Activated CD4-positive, alpha-beta T cell treated with anti-CD3 and anti-CD28 coated beads, Interleukin-2, amount 10 ng/mL, durations not matched to agents 7 days and 5 days (primary cell): ENCODE measurements around the gene MRTFA. TPM values are rescaled to one million over a fixed set of nuclear protein-coding genes. Genes with fewer than 3 reads are reported as not detected.
"Not testable (repeated sequence)": the region's sequence is repeated elsewhere in the genome, so short reads cannot be mapped to it uniquely, and the experiment has no call there.

Source experiments
- CTCF ChIA-PET: fragments of 350-600 bp; sonication (Branson Sonifier 250); formaldehyde crosslinking; loops from one replicate; lab custom pipeline; 2021; ENCODE audit warnings: antibody characterized with exemption; lab: Charles Lee
- POLR2A ChIA-PET: fragments of 350-600 bp; sonication (Branson Sonifier 250); formaldehyde crosslinking; loops from one replicate; lab custom pipeline; 2021; ENCODE audit warnings: antibody characterized with exemption; lab: Charles Lee
- DNase-seq: peaks from one replicate; pipeline ENCODE4 v3.0.0-alpha.2; 2020
- H3K27ac Mint-ChIP-seq: one replicate; pipeline ENCODE4 v1.8.0; 2021; ENCODE audit warnings: mild to moderate bottlenecking, moderate library complexity, mixed read lengths
- H3K27me3 Mint-ChIP-seq: one replicate; pipeline ENCODE4 v1.8.0; 2021; ENCODE audit warnings: mixed read lengths
- H3K36me3 Mint-ChIP-seq: one replicate; pipeline ENCODE4 v1.8.0; 2021; ENCODE audit warnings: low read depth, mixed read lengths
- H3K4me1 Mint-ChIP-seq: one replicate; pipeline ENCODE4 v1.8.0; 2021; ENCODE audit warnings: mixed read lengths
- H3K4me3 Mint-ChIP-seq: one replicate; pipeline ENCODE4 v1.8.0; 2021; ENCODE audit warnings: mild to moderate bottlenecking, moderate library complexity, mixed read lengths
- H3K9me3 Mint-ChIP-seq: one replicate; pipeline ENCODE4 v1.8.0; 2021; ENCODE audit warnings: mixed read lengths
- total RNA-seq, 2 experiments: library from RNA; stranded (reverse); gene quantifications; one replicate each; pipeline ENCODE4 v1.2.3, GENCODE V29; 2021

MRTFA gene
- total RNA-seq, 2 experiments from 2014 or later, result 61.9 to 71.1 TPM

- H3K27me3 Mint-ChIP-seq, result no peaks in the 10 kb centered on the region
- CTCF ChIA-PET, result interaction anchor here (0.9 to 2.6 kb wide), 4 partner anchors 10 to 112 kb away, joined by 4 to 16 read pairs (median 5); partner anchors contain the start of gene MRTFA
- H3K4me3 Mint-ChIP-seq, result peak overlapping the region; percentile 74
- POLR2A ChIA-PET, result interaction anchor here (1.4 kb wide), 1 partner anchor 108 kb away, joined by 3 read pairs; no protein-coding TSS in a partner anchor
- DNase-seq, result no peak
- no peaks in the 10 kb centered on the region for H3K9me3 Mint-ChIP-seq
- peak overlapping the region; percentile 85 for H3K27ac Mint-ChIP-seq
- H3K4me1 Mint-ChIP-seq, result peaks cover 57% of the 10 kb centered on the region
- H3K36me3 Mint-ChIP-seq, result peaks cover 15% of the 10 kb centered on the region
These were observed 101.9 kb downstream of the MRTFA start for GRCh38 chr22:40534379-40535188.

GRCh38 chr22:40533712-40534378, 102.7 kb downstream of the MRTFA start:
- ChIA-PET POLR2A (interaction anchor here (1.4 to 2.3 kb wide), 2 partner anchors 103 to 108 kb away, joined by 3 to 5 read pairs; partner anchors contain the start of gene MRTFA), CTCF (interaction anchor here (0.6 to 2.6 kb wide), 8 partner anchors 10 to 257 kb away, joined by 4 to 16 read pairs (median 5); partner anchors contain the start of gene MRTFA)
- H3K27ac Mint-ChIP-seq, result peak overlapping the region; percentile 85

GRCh38 chr22:40531951-40532900, 104.3 kb downstream of the MRTFA start:
- peaks cover 64% of the 10 kb centered on the region for H3K4me1 Mint-ChIP-seq
- POLR2A ChIA-PET, result interaction anchor here (0.7 to 2.3 kb wide), 2 partner anchors 10 to 105 kb away, joined by 3 to 5 read pairs; partner anchors contain the start of gene MRTFA
- no peaks in the 10 kb centered on the region for H3K27me3 Mint-ChIP-seq
- DNase-seq, result no peak
- CTCF ChIA-PET, result interaction anchor here (0.5 to 2.6 kb wide), 9 partner anchors 8 to 731 kb away, joined by 3 to 16 read pairs (median 4); partner anchors contain the start of gene MRTFA
- H3K4me3 Mint-ChIP-seq, result peak overlapping the region; percentile 74
- H3K9me3 Mint-ChIP-seq, result no peaks in the 10 kb centered on the region
- H3K27ac Mint-ChIP-seq, result peak overlapping the region; percentile 62
- peaks cover 16% of the 10 kb centered on the region for H3K36me3 Mint-ChIP-seq

More at GRCh38 chr22:40533712-40534378, 102.7 kb downstream of the MRTFA start:
- peak; percentile 78 for DNase-seq
- peaks cover 57% of the 10 kb centered on the region for H3K4me1 Mint-ChIP-seq
- peak overlapping the region; percentile 74 for H3K4me3 Mint-ChIP-seq
- H3K27me3 Mint-ChIP-seq, result no peaks in the 10 kb centered on the region
- H3K9me3 Mint-ChIP-seq, result no peaks in the 10 kb centered on the region
- peaks cover 15% of the 10 kb centered on the region for H3K36me3 Mint-ChIP-seq

- H3K36me3 Mint-ChIP-seq, result peaks cover 14% of the 10 kb centered on the region
- H3K27ac Mint-ChIP-seq, H3K27me3 Mint-ChIP-seq, POLR2A ChIA-PET, H3K4me3 Mint-ChIP-seq, DNase-seq, H3K9me3 Mint-ChIP-seq: not testable (repeated sequence)
- H3K4me1 Mint-ChIP-seq, result peaks cover 76% of the 10 kb centered on the region
- CTCF ChIA-PET, result interaction anchor here (0.6 to 1.0 kb wide), 4 partner anchors 10 to 859 kb away, joined by 3 to 4 read pairs (median 3); no protein-coding TSS in a partner anchor
These were observed 106.1 kb downstream of the MRTFA start for GRCh38 chr22:40530391-40530790.

- DNase-seq, result no peak
- H3K9me3 Mint-ChIP-seq, result no peaks in the 10 kb centered on the region
- H3K4me3 Mint-ChIP-seq, result no peak overlapping the region
- H3K27ac Mint-ChIP-seq, result no peak overlapping the region
- peaks cover 72% of the 10 kb centered on the region for H3K4me1 Mint-ChIP-seq
- no peaks in the 10 kb centered on the region for H3K27me3 Mint-ChIP-seq
- ChIA-PET POLR2A (no interaction called here), CTCF (interaction anchor here (0.6 to 0.9 kb wide), 2 partner anchors 10 to 860 kb away, joined by 3 to 4 read pairs; no protein-coding TSS in a partner anchor)
- H3K36me3 Mint-ChIP-seq, result peaks cover 14% of the 10 kb centered on the region
These were observed 106.7 kb downstream of the MRTFA start for GRCh38 chr22:40529821-40530220.

GRCh38 chr22:40526960-40527359, 109.6 kb downstream of the MRTFA start:
- Mint-ChIP-seq H3K9me3 (no peaks in the 10 kb centered on the region), H3K4me1 (peaks cover 53% of the 10 kb centered on the region), H3K4me3 (no peak overlapping the region), H3K27me3 (no peaks in the 10 kb centered on the region), H3K36me3 (peaks cover 10% of the 10 kb centered on the region), H3K27ac (no peak overlapping the region)
- no peak for DNase-seq
- CTCF ChIA-PET, result interaction anchor here (0.5 to 1.9 kb wide), 2 partner anchors 13 to 90 kb away, joined by 3 to 4 read pairs; no protein-coding TSS in a partner anchor
- POLR2A ChIA-PET, result interaction anchor here (0.6 to 0.7 kb wide), 2 partner anchors 108 to 1334 kb away, joined by 3 to 4 read pairs; no protein-coding TSS in a partner anchor

- Mint-ChIP-seq H3K27me3 (no peaks in the 10 kb centered on the region), H3K36me3 (peaks cover 5% of the 10 kb centered on the region), H3K9me3 (no peaks in the 10 kb centered on the region), H3K27ac (no peak overlapping the region), H3K4me3 (no peak overlapping the region), H3K4me1 (peaks cover 42% of the 10 kb centered on the region)
- ChIA-PET POLR2A (interaction anchor here (0.8 kb wide), 1 partner anchor 120 kb away, joined by 3 read pairs; no protein-coding TSS in a partner anchor), CTCF (interaction anchor here (0.6 to 2.8 kb wide), 16 partner anchors 8 to 375 kb away, joined by 3 to 16 read pairs (median 4); partner anchors contain the start of gene MRTFA)
- DNase-seq, result peak; percentile 76
These were observed 111.2 kb downstream of the MRTFA start for GRCh38 chr22:40525250-40525884.

GRCh38 chr22:40524392-40525249, 111.9 kb downstream of the MRTFA start:
- H3K27me3 Mint-ChIP-seq, result no peaks in the 10 kb centered on the region
- ChIA-PET POLR2A (interaction anchor here (0.6 to 0.8 kb wide), 2 partner anchors 121 to 122 kb away, joined by 3 to 14 read pairs; no protein-coding TSS in a partner anchor), CTCF (interaction anchor here (0.6 to 2.8 kb wide), 16 partner anchors 9 to 194 kb away, joined by 3 to 16 read pairs (median 4); partner anchors contain the start of gene MRTFA)
- H3K27ac Mint-ChIP-seq, result no peak overlapping the region
- H3K4me1 Mint-ChIP-seq, result peaks cover 42% of the 10 kb centered on the region
- no peak overlapping the region for H3K4me3 Mint-ChIP-seq
- no peaks in the 10 kb centered on the region for H3K9me3 Mint-ChIP-seq
- DNase-seq, result no peak
- peaks cover 5% of the 10 kb centered on the region for H3K36me3 Mint-ChIP-seq

- peaks cover 52% of the 10 kb centered on the region for H3K4me1 Mint-ChIP-seq
- no peaks in the 10 kb centered on the region for H3K9me3 Mint-ChIP-seq
- POLR2A ChIA-PET, result no interaction called here
- H3K36me3 Mint-ChIP-seq, result peaks cover 20% of the 10 kb centered on the region
- CTCF ChIA-PET, result no interaction called here
- no peak overlapping the region for H3K4me3 Mint-ChIP-seq
- DNase-seq, result no peak
- H3K27me3 Mint-ChIP-seq, result no peaks in the 10 kb centered on the region
- no peak overlapping the region for H3K27ac Mint-ChIP-seq
These were observed 114.4 kb downstream of the MRTFA start for GRCh38 chr22:40522141-40522540.

- Mint-ChIP-seq H3K4me3 (no peak overlapping the region), H3K27me3 (no peaks in the 10 kb centered on the region), H3K4me1 (peaks cover 43% of the 10 kb centered on the region), H3K36me3 (peaks cover 22% of the 10 kb centered on the region), H3K27ac (no peak overlapping the region), H3K9me3 (no peaks in the 10 kb centered on the region)
- POLR2A ChIA-PET, result no interaction called here
- CTCF ChIA-PET, result interaction anchor here (0.6 to 1.5 kb wide), 3 partner anchors 9 to 1114 kb away, joined by 3 read pairs; no protein-coding TSS in a partner anchor
- no peak for DNase-seq
These were observed 115.5 kb downstream of the MRTFA start for GRCh38 chr22:40521046-40521445.
